ENCODE data around the gene POLR1A.

POLR1A gene

DNA sequence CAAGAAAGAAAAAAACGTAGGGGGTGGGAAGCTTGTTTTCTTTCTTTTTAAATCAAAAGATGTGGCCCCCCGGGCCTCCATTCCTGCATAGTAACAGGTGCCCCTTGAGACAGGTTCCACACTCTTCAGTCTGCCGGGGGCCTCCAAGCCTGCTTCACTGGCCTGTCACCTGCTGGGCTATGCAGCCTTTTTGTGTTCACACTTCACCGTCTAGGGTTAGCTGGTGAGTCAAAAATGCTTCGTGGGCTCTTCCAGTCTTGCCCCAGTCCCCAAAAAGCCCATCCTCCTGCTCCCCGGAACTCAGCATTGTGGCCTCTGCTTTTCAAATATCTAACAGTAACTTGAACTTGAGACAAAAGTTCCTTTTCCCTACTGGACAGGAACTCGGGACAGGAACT lies 67.9 kb downstream of the POLR1A start:
- peak; percentile 27 for DNase-seq (ENCODE audit: low spot score)

DNA sequence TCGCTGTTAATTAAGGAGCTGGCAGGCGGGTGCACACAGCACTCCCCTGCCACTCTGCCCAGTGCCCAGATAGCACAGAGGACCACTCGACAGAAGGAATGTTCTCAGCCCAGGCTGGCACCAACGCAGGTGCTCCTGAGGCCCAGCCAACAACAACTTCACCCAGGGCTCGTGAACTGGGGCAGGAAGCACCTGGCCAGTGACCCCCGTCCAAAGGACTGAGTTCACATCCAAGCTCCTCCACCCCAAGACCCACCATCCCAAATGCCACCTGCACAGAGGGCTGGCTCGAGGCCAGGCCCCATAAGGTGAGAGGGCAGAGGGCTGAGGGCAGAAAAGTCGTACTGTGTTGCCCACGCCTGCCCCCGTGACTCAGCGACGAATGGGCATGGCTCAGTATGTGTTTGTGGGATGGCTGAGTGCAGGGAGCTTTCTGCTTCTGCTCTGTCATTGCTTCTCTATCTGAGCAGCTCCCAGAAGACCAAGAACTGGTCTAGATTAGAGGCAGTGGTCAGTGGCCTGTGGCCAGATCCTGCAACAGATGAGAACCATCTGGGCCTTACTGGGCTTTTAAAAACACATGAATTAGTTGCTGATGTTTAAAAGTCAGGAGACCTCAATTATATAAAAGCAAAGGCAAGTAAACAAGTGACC lies 68.4 kb downstream of the POLR1A start:
- peak; percentile 57 for DNase-seq (ENCODE audit: low spot score)

DNA sequence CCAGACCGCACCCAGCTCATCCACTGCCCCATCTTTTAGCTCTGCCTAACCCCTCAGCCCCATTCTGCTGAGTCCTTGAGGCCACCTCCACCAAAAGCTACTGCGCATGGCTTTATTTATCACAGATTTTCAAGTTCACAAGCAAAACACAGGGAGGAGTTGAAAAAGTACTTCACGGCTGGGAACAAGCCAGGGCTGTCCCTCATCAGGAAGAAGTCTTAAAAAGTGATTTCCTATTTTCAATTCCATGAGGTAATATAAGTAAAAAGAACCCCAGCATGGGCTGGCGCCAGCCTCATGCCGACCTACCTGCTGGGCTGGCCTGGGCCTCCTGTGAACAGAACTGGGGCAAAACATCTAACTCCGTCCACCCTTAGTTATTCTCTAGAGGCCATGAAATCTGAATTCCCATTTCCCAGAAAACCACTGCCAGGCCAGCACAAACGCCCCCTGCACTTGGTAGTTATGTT lies 69.0 kb downstream of the POLR1A start:
- DNase-seq (ENCODE audit: low spot score), result no peak

DNA sequence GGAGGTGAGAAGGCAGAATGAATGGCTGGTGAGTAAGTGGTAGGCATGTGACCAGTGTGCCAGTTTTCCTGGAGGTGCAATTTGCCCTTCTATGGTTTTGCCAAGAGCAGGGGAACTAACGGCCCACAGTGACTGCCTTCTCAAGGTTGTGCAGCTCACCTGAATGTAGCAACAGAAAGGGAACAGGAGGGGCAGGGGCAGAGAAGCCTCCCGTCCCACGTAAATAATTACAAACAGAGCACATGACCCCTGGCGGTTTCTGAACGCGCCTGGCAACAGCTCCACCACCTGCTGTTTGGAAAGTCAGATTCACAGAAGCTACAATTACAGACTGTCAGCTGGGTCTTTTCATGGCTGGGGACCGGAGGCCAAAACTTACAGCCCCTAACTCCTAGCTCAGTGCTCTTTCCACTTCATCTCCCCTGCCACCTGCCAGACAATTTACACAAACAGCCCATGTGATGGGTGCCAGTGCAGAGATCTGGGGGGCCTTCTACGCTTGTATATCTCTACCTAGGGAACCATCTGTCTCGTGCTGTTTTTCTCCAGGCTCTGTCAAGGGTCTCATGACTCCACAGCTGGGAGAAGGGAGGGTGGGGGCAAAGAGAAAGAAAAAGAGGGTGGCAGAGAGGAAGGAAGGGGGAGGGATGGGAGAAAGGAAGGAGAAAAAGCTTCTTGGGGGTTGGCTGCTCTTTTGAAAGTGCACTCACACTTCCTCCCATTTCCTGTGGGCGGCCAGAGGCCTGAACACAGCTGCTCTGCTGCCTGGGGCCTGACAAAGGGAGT lies 69.6 kb downstream of the POLR1A start:
- peak; percentile 68 for DNase-seq (ENCODE audit: low spot score)

DNA sequence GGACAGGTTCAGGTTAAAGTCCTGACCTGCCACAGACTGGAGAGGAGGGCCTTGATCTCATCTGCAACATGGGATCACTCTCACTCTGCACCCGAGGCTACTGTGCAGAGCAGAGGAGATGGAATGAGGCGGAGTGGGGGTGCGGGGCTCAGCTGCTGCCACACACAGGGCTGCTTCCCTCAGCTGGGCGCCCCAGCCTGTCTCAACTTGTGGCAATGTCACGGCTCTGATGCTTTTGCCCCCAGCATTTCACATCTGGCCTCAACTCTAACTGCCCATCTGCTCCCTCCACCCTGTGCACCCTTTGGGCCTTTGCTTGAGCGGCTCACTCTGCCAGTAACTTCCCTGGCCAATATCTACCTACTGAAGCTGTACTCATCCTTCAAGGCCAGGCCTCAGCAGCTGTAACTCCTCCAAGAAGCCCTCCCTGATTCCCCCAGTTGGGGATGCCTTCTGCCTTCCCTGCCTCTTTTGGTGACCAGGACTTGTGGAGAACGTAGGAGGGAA lies 70.3 kb downstream of the POLR1A start:
- no peak for DNase-seq (ENCODE audit: low spot score)

DNA sequence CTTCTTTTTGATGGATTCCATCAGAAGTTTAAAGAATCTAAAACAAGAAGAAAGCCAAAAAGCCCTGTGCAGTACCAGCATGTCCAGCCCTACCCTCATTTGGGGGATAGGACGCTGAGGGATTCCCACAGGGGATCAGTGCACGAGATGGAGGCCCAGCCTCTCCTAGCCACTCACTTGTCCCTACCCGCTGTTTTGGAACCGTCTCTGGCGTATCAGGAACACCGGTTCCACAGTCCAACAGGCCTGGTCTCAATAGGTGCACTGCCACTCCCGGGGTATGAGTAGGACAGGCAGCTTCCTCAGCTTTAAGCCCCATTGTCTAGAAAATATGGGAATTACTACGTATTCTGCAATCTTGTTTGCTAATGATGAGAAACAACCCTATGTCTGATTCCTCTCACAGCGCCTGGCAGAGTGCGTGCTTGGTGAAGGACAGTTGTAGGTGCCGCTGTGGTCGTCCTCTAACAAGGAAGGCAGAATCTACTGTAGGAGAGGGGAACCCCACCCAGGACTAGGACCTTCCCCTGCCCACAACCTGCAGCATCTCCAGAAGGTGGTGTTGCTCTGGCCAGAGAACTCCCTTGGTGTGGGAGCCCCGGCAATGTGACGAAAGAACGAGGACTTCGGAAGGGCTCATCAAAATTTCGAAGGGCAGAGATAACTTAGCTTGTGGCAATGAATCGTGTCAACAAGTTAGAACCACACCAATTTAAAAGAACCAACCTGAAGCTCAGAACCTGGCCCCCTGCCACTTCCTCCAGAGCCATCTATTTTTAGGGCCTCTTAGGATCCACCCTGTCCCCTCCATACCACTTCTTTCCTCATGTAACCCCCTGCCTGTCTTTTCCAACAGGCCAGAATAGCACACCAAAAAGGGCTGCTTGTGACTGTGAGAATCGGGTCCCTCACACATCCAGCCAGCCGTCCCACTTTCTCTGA lies 71.7 kb downstream of the POLR1A start:
- DNase-seq (ENCODE audit: low spot score), result no peak

DNA sequence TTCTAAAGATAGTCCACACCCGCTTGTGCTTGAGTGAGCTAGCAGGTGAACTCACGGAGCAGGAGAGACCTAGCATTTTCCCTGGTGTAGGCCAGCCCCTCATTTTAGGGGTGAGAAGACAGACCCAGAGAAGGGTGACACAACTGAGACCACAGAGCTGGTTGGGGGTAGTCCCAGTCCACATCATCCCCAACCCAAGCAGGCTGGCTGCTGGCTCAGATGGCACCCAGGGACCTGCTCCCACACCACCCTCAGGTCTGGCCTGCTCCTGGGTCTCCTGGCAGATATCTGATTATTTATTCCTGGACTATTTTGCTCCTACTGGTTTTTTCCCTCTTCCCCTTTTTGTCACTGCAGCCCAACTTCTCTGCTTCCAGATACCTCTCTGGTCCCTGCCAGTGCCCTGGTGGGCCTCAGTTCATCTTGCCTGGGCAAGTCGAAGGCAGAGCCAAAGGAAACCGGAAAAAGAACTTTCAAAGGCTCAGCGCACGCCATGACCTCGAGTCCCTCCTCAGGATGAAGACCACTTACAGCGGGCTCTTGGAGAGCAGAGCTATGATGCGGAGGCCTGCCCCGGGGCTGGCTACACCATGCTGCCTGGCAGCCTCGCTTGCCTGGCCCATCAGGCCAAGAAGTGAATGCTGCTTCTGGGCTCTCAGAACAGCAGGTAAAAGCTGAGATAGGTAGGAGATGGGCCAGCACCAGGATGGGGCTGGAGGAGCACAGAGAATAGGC lies 72.7 kb downstream of the POLR1A start:
- no peak for DNase-seq (ENCODE audit: low spot score)

DNA sequence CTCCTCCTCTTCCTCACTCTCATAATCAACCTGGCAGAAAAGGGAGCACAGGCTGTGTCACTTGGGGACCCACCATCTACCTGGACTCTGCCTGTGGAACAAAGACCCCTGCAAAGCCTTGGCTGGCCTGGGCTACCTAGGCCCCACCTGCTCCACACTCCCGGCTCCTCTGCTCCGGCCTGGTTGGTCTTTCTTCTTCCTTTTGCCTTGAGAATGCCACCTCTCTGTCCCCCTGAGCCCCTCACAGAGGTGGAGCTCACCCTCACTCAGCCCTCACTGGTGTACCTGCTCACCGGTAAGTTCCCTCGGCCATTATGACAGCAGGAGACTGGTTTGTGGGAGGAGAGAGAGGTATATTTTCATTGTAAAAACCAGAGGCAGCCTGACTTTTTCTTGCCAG lies 74.1 kb downstream of the POLR1A start:
- no peak for DNase-seq (ENCODE audit: low spot score)

DNA sequence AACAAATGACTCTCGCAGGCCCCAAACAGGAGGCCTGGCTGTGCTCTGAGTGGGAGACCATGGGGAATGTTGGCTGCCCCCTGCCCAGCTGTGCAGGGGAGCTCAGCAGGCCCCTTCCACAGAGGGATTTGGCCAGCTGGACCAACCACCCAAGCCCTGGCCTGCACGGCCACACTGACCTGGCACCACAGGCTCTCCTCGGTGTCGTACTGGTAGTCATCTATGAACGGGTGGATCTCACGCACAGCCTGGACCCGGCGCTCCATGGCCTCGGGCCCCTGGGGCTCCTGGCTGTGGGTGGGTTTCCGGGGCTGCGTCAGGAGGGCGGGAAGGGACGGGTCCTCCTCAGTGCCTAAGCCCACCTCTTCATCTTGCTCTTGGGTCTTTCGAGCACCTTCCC lies 74.5 kb downstream of the POLR1A start:
- no peak for DNase-seq (ENCODE audit: low spot score)

DNA sequence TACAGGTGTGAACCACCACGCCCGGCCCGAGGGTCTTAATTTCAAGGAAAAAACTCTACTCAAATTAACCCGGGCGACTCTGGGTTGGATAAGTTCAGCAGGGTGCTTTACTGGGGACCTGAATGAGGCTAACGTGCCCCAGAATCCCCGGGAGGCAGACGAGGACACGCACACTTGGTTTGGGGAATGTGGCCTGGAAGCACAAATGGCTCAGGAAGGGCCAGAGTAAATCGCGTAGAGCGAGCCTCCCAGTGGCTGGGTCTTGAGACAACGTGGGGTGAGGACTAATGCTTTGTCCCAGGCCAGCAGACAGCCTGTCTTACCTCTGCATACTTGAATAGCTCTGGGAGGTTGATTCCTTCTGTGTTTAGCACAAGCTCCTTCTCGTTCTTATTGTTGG lies 75.8 kb downstream of the POLR1A start:
- no peak for DNase-seq (ENCODE audit: low spot score)

DNA sequence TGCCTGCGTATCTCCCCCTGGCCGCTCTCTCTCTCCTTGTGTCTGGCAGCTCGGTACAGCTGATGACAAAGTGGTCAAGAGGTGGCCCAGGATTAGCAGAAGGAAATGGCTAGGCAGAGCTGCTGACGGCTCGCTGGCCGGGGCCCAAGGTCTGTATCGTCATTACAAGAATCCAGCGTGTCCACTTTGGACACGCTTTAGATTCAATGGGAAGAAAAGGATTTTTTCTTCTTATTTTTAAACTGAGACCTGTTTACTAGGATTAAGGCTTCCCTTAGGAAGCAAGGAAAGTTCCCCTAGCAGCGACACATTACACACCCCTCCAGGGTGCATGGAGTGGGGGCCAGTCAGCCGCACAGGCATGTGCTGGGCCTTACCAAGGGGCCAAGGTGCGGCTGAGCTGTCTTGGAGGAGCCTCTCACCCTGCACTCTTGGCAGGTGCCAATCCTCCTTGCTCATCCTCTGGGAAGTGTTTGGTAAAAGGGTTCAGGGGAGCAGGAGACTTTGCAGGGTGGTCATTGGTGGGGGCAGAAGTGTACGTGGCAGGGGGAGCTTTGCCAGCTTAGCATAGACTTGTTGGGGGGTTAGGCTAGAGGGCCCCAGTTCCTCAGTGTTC lies 76.8 kb downstream of the POLR1A start:
- DNase-seq (ENCODE audit: low spot score), result no peak

DNA sequence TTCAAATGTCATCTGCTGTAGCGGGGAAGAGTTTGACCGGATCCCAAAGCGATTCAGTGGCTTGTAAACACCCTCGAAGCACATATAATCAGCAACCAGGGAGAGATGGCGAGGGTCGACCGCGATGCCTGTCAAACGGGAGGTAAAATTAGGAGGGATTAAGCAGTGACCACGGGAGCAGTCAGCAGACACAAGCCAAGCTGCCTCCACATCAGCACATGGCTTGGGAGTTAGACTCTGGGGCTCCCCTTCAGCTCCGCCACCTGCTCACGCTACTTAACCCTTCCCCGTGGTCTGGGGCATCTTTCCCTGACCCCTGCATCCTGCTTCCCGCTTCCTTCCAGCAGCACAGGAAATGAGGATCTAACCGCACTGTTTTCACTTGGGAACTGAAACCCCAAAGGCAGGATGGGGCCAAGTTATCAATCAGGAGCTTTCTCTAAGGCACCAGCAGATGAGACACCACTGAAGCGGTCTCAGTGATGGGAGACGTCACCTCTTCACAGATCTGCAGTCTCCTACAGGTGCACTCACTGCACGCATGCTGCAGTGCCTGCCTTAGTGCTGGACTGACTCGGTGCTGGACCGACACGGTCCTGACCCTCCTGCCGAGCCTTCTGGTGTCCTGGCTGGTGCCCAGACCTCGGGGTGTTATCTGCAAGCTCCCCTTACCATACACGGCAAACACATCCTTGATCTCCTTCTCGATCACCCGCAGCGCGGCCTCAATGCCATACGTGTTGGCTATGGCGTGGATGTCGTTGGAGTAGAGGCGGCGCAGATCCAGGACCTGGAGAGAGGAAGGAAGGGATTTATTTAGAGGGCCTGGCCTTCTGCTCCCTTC lies 77.5 kb downstream of the POLR1A start:
- DNase-seq (ENCODE audit: low spot score), result no peak

DNA sequence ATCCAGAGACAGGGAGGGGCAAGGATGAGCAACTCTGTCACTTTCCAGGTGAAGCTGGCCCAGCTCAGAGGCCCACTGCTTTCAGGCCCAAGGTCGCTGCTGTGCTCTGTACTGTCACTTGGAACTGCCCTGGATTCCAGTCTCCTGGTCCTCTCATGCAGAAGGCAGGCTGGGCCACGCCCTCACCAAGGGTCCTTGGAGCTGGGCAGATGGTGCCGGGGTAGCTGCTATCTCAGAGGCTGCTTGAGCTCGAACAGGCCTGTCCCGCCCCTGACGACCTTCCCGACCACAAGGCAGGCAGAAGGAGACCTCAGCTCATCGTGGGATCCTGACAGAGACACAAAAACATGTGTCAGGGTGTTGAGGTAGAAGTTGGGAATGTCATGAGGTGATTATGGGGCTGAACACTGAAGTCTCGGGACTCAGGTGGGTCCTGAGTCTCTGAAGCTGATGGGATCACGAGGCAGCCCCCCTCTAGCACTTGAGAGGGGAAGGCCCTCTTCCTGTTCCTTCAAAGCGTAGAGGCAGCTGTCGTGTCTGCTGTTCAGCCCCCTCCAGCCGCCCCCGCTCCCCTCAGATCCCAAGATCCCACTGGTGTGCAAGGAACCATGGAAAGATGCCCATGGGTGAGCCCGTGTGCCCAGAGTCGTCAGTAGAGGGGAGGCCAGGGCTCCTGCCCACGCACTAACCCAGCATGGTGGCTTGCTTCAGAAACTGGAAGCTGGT lies 78.3 kb downstream of the POLR1A start:
- DNase-seq (ENCODE audit: low spot score), result no peak

DNA sequence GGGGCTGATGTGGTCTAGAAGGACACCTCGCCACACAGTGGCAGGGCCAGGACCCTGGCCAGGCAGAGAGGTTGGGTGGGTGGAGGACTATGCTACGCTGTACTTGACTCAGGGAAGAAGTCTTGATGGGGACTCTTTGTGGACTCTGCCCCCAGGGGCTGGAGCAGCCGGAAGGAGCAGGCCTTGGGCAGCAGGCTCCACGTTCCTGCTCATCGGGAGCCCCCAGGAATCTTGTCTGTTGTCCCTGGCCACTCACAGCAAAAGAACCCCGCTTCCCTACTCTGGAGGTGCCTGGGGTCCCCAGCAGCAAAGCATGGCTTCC lies 79.0 kb downstream of the POLR1A start:
- DNase-seq (ENCODE audit: low spot score), result no peak

DNA sequence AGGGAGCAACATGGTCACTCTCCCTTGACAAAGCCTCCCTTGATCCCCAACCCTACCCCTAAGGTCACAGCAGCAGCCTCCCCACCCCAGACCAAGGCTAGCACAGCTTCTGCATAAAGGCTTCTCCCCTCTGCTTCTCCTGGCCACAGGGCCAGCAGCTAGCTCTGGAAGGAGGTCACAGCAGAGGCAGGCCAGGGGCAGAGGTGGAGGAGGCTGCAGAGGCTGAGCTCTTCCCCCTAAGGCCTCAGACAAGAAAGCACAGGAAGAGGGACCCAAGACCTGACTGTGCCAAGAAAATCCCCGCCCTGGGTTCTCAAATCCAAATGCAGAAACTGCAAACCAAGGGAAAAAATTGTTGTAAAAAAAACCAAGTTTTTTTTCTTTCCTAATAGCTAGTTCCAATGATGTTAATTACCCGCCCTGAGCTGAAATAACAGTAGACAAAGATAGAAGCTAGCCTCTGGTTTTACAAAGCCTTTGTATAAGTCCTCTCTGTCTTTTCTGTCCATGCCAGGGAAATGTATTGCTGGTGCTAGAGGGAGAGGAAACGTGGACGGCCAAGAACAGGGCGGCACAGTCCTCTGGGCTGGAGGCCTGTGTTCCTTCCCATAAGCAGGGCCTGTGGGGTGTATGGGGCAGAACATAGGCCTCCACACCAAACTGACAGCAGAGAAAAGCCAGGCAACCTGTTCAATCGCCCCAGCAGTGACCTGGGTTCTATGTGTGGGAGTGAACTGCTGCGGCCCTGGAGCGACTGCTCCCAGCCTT lies 79.5 kb downstream of the POLR1A start:
- no peak for DNase-seq (ENCODE audit: low spot score)

DNA sequence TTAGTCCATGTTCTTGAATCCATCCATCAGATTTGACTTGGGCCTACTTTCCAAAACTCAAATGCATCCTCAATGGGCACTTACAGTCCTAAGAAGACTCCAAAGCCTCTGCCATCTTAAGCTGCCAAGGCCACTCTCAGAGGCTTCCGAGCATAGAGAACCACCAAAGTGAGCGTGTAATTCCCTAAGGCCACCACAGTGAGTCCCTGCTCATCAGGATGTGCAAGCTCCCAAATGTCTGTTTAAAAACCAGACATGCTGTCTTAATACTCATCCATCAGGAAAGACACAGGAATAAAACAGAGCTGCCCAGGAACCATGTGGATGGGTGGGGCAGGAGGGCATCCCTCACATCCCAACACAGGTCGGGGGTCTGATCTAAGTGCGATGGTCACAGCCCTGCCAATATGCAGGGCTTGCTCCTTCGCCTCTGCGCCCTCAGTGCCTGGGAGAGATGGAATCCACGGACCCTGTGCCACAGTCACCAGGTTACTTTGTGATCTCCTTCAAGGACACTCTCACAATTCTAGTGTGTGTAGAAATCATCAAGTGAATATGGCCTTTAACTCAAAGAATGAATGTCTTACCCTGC lies 80.4 kb downstream of the POLR1A start:
- no peak for DNase-seq (ENCODE audit: low spot score)

DNA sequence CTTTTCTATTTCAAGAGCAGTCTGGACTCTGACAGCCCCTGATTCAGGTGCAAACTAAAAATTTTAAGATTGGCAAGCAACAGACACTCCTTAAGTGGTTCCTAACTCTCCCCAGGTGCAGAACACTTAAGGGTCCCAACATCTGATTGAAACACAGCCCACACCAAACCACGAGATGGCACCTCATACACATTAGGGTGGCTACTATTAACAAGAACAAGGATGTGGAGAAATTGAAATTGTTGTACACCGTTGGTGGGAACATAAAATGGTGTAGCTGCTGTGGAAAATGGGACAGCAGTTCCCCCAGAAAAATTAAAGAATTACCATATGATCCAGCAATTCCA lies 82.3 kb downstream of the POLR1A start:
- no peak for DNase-seq (ENCODE audit: low spot score)

DNA sequence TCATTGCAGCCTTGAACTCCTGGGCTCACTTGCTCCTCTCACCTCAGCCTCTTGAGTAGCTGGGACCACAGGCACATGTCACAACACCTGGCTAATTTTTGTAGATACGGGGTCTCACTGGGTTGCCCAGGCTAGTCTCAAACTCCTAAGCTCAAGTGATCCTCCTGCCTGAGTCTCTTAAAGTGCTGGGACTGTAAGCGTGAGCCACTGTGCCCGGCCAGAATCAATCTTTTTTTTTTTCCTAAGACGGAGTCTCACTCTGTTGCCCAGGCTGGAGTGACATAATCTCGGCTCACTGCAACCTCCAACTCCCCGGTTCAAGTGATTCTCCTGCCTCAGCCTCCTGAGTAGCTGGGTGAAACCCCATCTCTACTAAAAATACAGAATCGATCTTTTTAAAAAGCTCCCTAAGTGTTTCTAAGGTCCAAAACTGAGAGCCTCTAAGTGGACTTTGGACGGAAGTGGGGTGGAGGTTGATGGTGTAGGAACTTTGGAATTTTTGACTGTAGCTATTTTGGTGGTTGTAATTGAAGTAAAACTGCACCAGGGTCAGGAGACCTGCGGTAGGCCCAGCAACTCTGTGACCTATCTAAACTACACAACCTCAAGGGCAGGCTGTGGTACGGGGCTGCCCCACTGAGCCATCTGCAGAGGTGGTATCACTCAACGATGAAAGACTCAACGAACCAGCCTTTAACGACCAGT lies 82.9 kb downstream of the POLR1A start:
- no peak for DNase-seq (ENCODE audit: low spot score)
